Fibroblast of mammary gland (primary cell): ENCODE data around the gene INPP4B.

Experiments used
- DNase-seq: peaks from one replicate; pipeline ENCODE4 v3.0.0-alpha.2; 2010; ENCODE audit warnings: low read depth
- H3K4me3 ChIP-seq: 2 replicates; pipeline ENCODE4 v1.5.1; 2011; ENCODE audit warnings: low read depth, mild to moderate bottlenecking, low read length, moderate library complexity; ENCODE audit not compliant: control insufficient read depth
- TF ChIP-seq, protein P1 (sequence below): conservative IDR thresholded peaks from 2 replicates; pipeline ENCODE4 v1.5.1; 2011; ENCODE audit warnings: low read depth, low read length, inconsistent platforms; ENCODE audit not compliant: control insufficient read depth, insufficient read depth

Gene INPP4B

DNA sequence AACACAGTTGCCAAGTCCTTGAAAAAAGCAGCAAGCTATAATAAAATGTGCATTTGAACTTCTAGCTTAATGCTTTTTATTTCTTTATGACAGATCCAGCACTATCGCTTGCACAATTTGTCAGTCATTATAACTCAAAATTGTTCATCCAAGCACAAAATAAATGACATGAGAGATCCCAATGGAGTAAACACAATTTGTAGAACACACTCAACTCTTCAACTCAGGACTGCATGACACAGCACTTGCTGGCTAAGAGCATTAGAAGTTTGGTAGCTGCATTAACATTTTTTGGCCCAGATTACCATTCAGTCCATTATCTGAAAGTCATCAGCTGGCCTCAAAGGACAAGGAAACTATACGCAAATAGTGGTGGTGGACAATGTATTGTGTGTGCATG lies 530.1 kb downstream of the INPP4B start:
- DNase-seq = no peak
- no peak overlapping the region for H3K4me3 ChIP-seq
- TF ChIP-seq, protein P1, sequence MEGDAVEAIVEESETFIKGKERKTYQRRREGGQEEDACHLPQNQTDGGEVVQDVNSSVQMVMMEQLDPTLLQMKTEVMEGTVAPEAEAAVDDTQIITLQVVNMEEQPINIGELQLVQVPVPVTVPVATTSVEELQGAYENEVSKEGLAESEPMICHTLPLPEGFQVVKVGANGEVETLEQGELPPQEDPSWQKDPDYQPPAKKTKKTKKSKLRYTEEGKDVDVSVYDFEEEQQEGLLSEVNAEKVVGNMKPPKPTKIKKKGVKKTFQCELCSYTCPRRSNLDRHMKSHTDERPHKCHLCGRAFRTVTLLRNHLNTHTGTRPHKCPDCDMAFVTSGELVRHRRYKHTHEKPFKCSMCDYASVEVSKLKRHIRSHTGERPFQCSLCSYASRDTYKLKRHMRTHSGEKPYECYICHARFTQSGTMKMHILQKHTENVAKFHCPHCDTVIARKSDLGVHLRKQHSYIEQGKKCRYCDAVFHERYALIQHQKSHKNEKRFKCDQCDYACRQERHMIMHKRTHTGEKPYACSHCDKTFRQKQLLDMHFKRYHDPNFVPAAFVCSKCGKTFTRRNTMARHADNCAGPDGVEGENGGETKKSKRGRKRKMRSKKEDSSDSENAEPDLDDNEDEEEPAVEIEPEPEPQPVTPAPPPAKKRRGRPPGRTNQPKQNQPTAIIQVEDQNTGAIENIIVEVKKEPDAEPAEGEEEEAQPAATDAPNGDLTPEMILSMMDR = no peak

DNA sequence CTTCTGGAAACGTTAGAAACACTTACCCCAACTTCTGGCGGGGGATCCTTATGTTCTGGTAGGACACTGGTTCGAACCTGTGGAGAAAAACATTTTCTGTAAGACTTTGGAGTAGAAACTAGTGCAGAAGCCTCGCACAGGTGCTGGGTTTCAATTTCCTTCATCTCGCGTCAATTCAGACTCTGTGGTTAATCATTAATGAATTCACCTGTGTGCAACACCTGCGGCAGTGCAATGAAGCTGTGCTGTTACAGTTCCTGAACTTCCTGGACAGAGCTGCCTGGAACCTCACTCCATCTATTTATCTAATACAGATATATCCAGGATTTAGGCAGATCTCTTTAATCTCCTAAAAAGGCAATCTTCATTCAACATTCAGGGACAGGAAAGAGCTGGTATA lies 531.4 kb downstream of the INPP4B start:
- TF ChIP-seq, protein P1 = no peak
- H3K4me3 ChIP-seq = no peak overlapping the region
- DNase-seq = no peak

DNA sequence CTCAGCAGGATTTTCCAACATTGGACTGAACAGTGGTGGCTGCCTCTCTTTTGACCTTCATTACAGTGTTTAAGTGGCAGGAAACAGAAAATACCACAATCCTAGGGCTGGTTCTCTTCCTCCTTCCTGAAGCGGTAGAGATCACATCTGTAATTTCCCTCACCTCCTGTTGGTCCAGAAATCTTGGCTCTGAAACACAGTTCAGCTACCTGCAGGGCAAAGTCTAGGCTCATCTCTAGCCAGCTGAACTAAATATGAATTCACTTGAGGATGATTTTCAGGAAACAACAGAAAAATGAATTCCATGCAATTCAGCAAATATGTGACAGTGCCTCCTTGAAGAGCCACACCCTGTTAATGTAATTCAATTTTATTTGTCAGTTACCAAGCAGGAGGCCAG lies 531.9 kb downstream of the INPP4B start:
- DNase-seq = no peak
- H3K4me3 ChIP-seq = no peak overlapping the region
- TF ChIP-seq, protein P1 = no peak

- TF ChIP-seq, protein P1 = no peak
- H3K4me3 ChIP-seq = no peak overlapping the region
- DNase-seq = no peak
These were observed 533.7 kb downstream of the INPP4B start for GRCh38 chr4:142312391-142312790.

DNA sequence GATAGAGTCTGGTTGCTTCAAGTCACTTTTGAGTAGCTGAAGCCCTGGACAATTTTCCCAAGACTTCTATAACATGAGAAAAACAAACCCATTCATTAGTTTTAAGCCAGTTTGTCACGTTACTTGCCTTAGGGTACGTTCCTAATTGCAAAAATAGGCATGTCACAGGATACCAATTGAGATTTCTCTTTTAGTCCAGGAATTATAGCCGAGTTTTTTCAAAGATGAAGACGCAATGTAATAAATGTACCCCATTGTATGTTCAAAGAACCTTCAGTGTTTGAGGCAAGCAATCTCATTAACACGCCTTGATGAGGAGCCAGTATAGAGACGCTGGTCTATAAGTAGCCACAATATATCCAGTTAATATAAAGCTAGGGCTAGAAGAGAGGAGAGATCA lies 534.2 kb downstream of the INPP4B start:
- H3K4me3 ChIP-seq = no peak overlapping the region
- DNase-seq = no peak
- TF ChIP-seq, protein P1 = no peak

- DNase-seq = no peak
- TF ChIP-seq, protein P1 = no peak
- H3K4me3 ChIP-seq = no peak overlapping the region
These were observed 536.3 kb downstream of the INPP4B start for GRCh38 chr4:142309772-142310171.

DNA sequence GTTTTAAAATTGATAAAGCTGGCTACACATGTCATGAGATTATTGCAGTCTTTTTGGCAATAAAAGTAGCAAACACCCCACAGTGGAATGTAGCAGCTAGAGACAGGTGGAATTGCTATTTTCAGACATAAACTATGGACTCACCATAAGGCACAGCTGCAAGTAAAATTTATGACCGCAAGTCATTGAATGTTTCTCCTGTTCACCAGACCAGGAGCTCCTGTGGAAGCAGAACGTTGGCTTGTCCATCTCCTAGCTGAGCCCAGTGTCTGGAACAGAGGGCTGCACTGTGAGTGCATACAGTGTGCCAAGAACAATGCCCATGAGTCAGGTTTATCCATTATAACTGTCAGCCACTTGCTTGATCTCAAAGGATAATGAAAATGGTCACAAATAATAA lies 538.2 kb downstream of the INPP4B start:
- no peak overlapping the region for H3K4me3 ChIP-seq
- TF ChIP-seq, protein P1 = no peak
- DNase-seq = no peak
